ENCODE results near the gene STK10.

Gene STK10

DNA sequence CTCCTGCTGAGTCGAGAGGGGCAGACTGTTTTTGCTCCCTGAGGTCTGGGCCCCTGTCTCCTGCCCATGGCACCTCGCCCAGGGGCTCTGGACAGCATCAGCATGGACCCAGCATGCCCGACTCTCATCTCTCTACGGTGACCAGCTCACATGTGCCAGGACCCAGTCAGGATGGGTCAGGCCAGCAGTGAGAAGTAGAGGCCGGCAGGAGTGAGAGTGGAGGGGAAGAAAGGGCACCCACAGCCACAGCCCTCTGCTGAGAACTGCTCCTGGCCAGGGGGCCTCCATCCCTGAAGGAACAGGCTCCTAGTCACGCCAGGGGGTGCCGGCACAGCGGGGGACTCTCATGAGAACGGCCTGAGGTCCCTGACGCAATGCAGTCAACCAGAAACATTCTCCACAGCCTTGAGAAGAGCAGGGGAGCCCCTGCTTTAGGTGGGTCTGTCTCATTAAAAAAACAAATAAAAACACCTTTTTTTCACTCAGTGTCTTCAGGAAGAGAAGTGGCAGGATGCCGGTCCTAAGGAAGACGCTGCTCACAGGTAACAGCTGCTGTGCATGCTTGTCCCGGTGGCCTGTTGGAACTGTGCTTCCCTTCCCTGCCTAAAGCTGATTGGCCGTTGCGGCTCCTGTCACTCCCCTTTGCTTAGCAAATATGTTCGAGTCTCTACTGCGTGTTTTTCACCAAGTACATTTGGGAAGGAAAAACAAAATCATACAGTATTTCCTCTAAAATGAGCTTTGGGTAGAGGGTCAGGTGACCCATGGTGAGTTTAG, 95.9 kb downstream of the STK10 start:
- DNase-seq (ENCODE audit: low read depth, low spot score), result no peak
- Histone ChIP-seq H3K9me3 (ENCODE audit: insufficient read depth, low read length) (no peaks in the 10 kb centered on the region), H3K27me3 (ENCODE audit: insufficient read depth, insufficient read length) (no peaks in the 10 kb centered on the region), H3K9ac (ENCODE audit: insufficient read length, low read depth) (no peak overlapping the region), H3K36me3 (ENCODE audit: insufficient read depth, insufficient read length, low read length) (peaks cover 57% of the 10 kb centered on the region), H3K4me3 (ENCODE audit: insufficient read length, low read depth) (no peak overlapping the region), H3K4me1 (ENCODE audit: insufficient read depth, insufficient read length) (peaks cover 10% of the 10 kb centered on the region)
- no peak for TF ChIP-seq ZNF274 (IDR thresholded peaks at IDR 0.05; ENCODE audit: low read depth, low read length)

DNA sequence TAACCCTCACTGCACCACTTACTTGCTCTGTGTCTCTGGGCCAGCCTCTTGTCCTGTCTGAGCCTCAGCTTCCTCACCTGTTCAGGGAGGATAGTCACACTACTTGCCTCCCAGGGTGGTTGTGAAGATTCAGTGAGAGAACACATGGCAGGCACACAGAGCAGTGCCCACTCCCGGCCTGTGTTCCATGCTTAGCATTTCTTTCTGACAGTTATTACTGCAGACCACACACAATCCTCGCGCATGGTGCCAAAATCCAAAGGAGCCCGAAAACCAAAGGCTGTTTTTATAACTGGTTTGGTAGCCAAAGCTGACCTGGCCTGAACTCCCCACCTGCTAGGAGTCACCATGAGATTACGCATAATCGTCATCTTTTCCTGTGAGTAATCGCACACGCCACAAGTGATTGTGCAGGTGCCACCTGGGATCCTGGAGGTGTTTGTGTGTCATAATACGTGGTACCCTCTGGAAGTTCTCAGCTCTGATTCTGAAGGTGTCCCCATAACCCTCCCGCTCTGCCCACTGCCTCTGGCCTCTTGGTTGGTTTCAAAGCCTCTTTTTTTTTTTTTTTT, 97.0 kb downstream of the STK10 start:
- H3K9me3 ChIP-seq (ENCODE audit: insufficient read depth, low read length), result no peaks in the 10 kb centered on the region
- H3K4me1 ChIP-seq (ENCODE audit: insufficient read depth, insufficient read length), result peaks cover 5% of the 10 kb centered on the region
- no peaks in the 10 kb centered on the region for H3K27me3 ChIP-seq (ENCODE audit: insufficient read depth, insufficient read length)
- no peak overlapping the region for H3K4me3 ChIP-seq (ENCODE audit: insufficient read length, low read depth)
- TF ChIP-seq SUZ12 (IDR thresholded peaks at IDR 0.05; ENCODE audit: extremely low read depth, insufficient read depth, insufficient read length) (no peak), ZNF274 (IDR thresholded peaks at IDR 0.05; ENCODE audit: low read depth, low read length) (no peak), YY1 (IDR thresholded peaks at IDR 0.05; ENCODE audit: insufficient read depth, insufficient read length) (no peak)
- H3K36me3 ChIP-seq (ENCODE audit: insufficient read depth, insufficient read length, low read length), result peaks cover 56% of the 10 kb centered on the region
- no peak for DNase-seq (ENCODE audit: low read depth, low spot score)
- H3K9ac ChIP-seq (ENCODE audit: insufficient read length, low read depth), result no peak overlapping the region

DNA sequence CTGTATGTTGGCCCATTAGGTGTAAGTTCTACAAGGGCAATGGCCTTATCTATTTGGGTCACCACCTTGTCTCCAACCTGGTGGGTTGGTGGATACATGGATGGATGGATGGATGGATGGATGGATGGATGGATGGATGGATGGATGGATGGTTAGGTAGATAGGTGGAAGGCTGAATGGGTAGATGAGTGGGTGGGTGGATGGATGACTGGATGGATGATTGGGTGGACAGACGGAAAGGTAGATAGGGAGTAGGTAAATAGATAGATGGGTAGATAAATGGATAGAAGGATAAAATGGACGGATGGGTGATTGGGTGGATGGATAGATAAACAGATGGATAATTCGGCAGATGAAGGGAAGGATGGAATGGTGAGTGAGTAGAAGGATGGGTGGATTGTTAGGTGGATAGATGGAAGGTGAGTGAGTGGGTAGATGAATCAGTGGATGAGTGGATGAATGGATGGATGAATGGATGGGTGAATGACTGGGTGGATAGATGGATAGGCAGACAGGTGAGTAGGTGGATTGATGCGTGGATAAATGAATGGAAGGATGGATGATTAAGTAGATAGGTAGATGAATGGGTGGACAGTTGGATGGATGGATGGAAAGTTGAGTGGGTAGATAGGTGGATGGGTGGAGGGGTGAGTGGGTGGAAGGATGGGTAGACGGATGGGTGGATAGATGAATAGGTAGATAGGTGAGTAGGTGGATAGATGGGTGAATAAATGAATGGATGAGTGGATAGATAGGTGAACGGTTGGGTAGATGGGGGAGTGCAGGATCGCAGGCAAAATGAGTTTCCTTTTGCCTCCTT, 98.5 kb downstream of the STK10 start:
- H3K9ac ChIP-seq (ENCODE audit: insufficient read length, low read depth), result no peak overlapping the region
- H3K36me3 ChIP-seq (ENCODE audit: insufficient read depth, insufficient read length, low read length), result peaks cover 42% of the 10 kb centered on the region
- no peak for DNase-seq (ENCODE audit: low read depth, low spot score)
- no peaks in the 10 kb centered on the region for H3K9me3 ChIP-seq (ENCODE audit: insufficient read depth, low read length)
- TF ChIP-seq YY1 (IDR thresholded peaks at IDR 0.05; ENCODE audit: insufficient read depth, insufficient read length), result no peak
- H3K4me3 ChIP-seq (ENCODE audit: insufficient read length, low read depth), result no peak overlapping the region
- peaks cover 4% of the 10 kb centered on the region for H3K4me1 ChIP-seq (ENCODE audit: insufficient read depth, insufficient read length)
- H3K27me3 ChIP-seq (ENCODE audit: insufficient read depth, insufficient read length), result no peaks in the 10 kb centered on the region

DNA sequence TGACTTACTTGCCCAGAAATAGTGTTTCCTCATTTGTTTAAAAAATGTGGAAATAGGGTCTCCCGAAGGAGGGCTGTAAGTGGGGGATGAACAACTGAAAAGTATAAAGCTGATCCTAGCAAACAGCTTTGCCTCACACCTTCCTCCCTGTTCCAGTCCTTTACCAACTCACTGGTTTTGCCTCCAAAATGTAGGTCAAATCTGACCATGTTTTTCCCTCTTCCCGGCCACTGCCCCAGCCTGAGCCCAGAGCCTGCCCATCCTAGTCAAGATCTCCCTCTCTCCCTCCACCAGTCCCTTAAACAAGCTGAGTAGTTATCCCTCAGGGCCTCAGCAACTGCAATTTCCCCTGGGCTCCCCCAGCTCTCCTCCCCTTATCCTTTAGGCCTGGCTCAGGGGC, 99.2 kb downstream of the STK10 start:
- H3K4me1 ChIP-seq (ENCODE audit: insufficient read depth, insufficient read length), result peaks cover 4% of the 10 kb centered on the region
- TF ChIP-seq SUZ12 (IDR thresholded peaks at IDR 0.05; ENCODE audit: extremely low read depth, insufficient read depth, insufficient read length), result no peak
- no peak for TF ChIP-seq YY1 (IDR thresholded peaks at IDR 0.05; ENCODE audit: insufficient read depth, insufficient read length)
- no peak for TF ChIP-seq ZNF274 (IDR thresholded peaks at IDR 0.05; ENCODE audit: low read depth, low read length)
- no peak for DNase-seq (ENCODE audit: low read depth, low spot score)
- H3K27me3 ChIP-seq (ENCODE audit: insufficient read depth, insufficient read length), result no peaks in the 10 kb centered on the region
- H3K4me3 ChIP-seq (ENCODE audit: insufficient read length, low read depth), result no peak overlapping the region
- H3K36me3 ChIP-seq (ENCODE audit: insufficient read depth, insufficient read length, low read length), result peaks cover 40% of the 10 kb centered on the region
- no peak overlapping the region for H3K9ac ChIP-seq (ENCODE audit: insufficient read length, low read depth)
- no peaks in the 10 kb centered on the region for H3K9me3 ChIP-seq (ENCODE audit: insufficient read depth, low read length)

DNA sequence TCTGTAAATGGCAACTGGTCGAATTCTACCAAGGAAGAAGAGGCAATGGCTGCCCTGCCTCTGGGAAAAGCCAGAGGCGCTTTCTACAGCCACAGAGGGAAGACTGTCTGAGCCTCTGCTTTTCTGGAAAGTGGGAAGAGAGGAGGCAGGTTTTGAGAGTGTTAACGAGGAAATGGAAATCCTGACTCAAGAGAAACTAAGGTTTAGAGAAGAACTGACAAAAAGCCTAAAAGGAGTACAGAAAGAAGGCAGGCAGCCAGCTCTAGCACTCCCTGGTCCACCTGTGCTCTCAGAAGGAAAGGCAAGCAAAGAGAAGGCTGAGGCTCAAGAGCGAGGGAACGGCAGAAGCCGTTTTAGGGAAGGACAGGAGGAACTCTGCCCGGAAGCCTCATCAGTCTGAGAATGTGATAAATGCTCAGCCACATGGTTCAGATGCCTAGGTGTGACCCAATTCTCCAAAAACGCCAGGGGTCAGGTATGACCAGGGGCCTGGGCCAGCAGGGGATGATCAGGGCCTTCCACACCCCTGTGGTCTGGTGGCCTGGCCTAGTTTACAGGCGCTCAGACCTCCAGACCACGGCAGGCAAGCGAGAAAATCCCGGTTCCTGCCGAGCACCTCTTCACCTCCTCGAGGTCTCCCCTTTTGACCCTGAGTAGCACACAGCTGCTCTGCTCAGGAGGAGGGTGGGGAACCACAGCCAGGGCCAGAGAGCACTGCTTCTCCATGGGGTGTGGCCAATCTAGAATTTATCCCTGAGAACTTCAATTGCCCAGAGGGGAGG, 101.6 kb downstream of the STK10 start:
- no peak for TF ChIP-seq YY1 (IDR thresholded peaks at IDR 0.05; ENCODE audit: insufficient read depth, insufficient read length)
- TF ChIP-seq ZNF274 (IDR thresholded peaks at IDR 0.05; ENCODE audit: low read depth, low read length), result no peak
- TF ChIP-seq SUZ12 (IDR thresholded peaks at IDR 0.05; ENCODE audit: extremely low read depth, insufficient read depth, insufficient read length), result no peak
- Histone ChIP-seq H3K4me1 (ENCODE audit: insufficient read depth, insufficient read length) (peaks cover 8% of the 10 kb centered on the region), H3K4me3 (ENCODE audit: insufficient read length, low read depth) (no peak overlapping the region), H3K27me3 (ENCODE audit: insufficient read depth, insufficient read length) (no peaks in the 10 kb centered on the region), H3K9ac (ENCODE audit: insufficient read length, low read depth) (no peak overlapping the region), H3K36me3 (ENCODE audit: insufficient read depth, insufficient read length, low read length) (peaks cover 37% of the 10 kb centered on the region), H3K9me3 (ENCODE audit: insufficient read depth, low read length) (no peaks in the 10 kb centered on the region)
- DNase-seq (ENCODE audit: low read depth, low spot score), result no peak

DNA sequence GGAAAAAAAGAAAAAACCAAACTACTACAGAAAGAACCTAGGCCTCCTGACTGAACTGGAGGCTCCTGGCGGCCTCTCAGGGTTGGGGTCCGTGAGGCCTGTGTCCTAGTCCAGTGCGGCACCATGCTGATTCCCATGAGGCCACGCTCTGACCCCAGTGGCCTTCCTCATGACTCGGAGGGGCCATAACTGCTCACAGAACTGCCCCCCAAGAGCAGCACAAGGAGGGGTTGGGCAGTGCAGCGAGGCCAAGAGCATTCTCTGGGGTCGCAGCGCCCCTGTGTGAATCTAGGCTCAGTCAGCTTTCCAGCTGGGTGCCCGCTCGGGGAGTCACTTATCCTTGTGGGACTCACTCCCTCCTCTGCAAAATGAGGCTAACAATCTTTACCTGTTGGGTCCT, 102.3 kb downstream of the STK10 start:
- peaks cover 35% of the 10 kb centered on the region for H3K36me3 ChIP-seq (ENCODE audit: insufficient read depth, insufficient read length, low read length)
- no peak overlapping the region for H3K9ac ChIP-seq (ENCODE audit: insufficient read length, low read depth)
- no peaks in the 10 kb centered on the region for H3K27me3 ChIP-seq (ENCODE audit: insufficient read depth, insufficient read length)
- TF ChIP-seq SUZ12 (IDR thresholded peaks at IDR 0.05; ENCODE audit: extremely low read depth, insufficient read depth, insufficient read length), result no peak
- TF ChIP-seq YY1 (IDR thresholded peaks at IDR 0.05; ENCODE audit: insufficient read depth, insufficient read length), result no peak
- no peak for TF ChIP-seq ZNF274 (IDR thresholded peaks at IDR 0.05; ENCODE audit: low read depth, low read length)
- DNase-seq (ENCODE audit: low read depth, low spot score), result no peak
- no peak overlapping the region for H3K4me3 ChIP-seq (ENCODE audit: insufficient read length, low read depth)
- no peaks in the 10 kb centered on the region for H3K9me3 ChIP-seq (ENCODE audit: insufficient read depth, low read length)
- H3K4me1 ChIP-seq (ENCODE audit: insufficient read depth, insufficient read length), result peaks cover 8% of the 10 kb centered on the region

DNA sequence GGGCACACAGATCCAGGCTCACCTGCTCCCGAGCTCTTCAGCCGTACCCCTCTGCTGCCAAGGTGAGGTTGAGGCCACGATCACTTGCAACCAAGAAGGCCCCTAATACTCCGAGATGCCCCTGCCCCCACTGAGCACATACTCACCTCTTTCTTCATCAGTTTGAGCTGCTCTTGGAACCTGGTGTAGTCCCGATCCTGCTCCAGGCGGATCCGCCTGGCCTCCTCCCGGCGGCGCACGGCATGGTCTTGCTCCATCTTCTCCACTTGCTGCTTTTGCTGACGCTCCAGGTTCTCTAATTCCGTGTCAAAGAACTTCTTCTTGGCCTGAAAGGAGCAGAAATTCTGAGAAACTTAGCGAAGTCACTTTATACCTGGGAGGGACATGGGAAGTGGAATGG, 105.8 kb downstream of the STK10 start:
- Histone ChIP-seq H3K9ac (ENCODE audit: insufficient read length, low read depth) (no peak overlapping the region), H3K4me1 (ENCODE audit: insufficient read depth, insufficient read length) (peaks cover 14% of the 10 kb centered on the region), H3K36me3 (ENCODE audit: insufficient read depth, insufficient read length, low read length) (peaks cover 36% of the 10 kb centered on the region), H3K9me3 (ENCODE audit: insufficient read depth, low read length) (no peaks in the 10 kb centered on the region), H3K4me3 (ENCODE audit: insufficient read length, low read depth) (no peak overlapping the region), H3K27me3 (ENCODE audit: insufficient read depth, insufficient read length) (no peaks in the 10 kb centered on the region)
- TF ChIP-seq SUZ12 (IDR thresholded peaks at IDR 0.05; ENCODE audit: extremely low read depth, insufficient read depth, insufficient read length) (no peak), YY1 (IDR thresholded peaks at IDR 0.05; ENCODE audit: insufficient read depth, insufficient read length) (no peak), ZNF274 (IDR thresholded peaks at IDR 0.05; ENCODE audit: low read depth, low read length) (no peak)
- no peak for DNase-seq (ENCODE audit: low read depth, low spot score)
